ENCODE measurements around the gene NELL2.

The NELL2 gene

DNA sequence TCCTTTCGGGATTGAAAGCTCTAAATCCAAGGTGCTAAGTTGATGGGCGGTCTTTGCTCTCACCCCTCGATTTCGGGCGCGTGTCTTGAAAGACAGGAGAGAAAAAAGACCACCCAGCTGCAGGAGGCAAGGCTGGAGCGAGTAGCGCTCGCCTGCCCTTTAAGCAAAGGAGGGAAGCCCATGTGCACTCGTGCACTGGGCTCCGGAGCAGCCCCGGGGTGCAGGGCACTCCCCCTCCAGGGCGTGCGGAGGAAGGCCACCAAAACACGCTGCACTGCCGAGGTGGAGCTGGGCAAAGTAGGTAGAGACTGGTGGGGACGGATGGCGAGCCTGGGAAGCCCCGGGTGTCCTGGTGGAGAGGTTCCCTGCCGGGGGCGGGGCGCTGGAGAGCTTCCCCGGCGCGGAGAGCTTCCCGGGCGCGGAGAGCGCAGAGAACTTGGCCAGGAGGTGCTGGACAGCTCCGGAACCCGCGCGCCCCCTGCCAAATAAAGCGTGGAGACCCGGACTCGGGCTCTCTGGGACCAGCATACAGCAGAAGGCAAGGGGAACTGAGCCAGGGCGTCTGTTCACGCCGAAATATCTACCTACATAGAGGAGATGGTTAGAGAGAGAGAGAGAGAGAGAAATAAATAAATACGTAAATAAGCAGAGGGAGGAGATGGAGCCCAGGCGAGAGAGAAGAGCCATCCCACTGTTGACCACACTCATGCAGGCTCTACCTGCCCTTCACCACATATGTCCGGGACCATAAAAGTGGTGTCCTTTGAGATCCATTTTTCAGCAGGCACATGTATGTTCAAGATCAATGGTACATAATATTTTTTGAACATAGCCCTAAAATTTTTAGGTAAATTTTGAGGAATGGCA, 662 bp upstream of the NELL2 start:
- H3K27ac ChIP-seq (ENCODE audit: low read depth, low read length): no peak overlapping the region
- peak overlapping the region; percentile 67 to 88 (median 78) for H3K4me3 ChIP-seq (ENCODE audit: low read depth in 1 of 5, low read length in 5 of 5)
- no peaks in the 10 kb centered on the region for H3K36me3 ChIP-seq (ENCODE audit: control insufficient read depth in 5 of 5, insufficient read depth in 5 of 5, low read length in 5 of 5)
- H3K9me3 ChIP-seq (ENCODE audit: control insufficient read depth in 5 of 5, low read length in 5 of 5): peaks cover 0 to 5% (median 0%) of the 10 kb centered on the region in 5 donors
- peaks cover 3 to 29% (median 19%) of the 10 kb centered on the region in 5 donors for H3K27me3 ChIP-seq (ENCODE audit: control insufficient read depth in 5 of 5, insufficient read depth in 4 of 5, low read length in 5 of 5)
- peak overlapping the region in 1 of 5 donors; percentile 15 for H3K9ac ChIP-seq (ENCODE audit: low read length in 5 of 5)
- peaks cover 6 to 23% (median 22%) of the 10 kb centered on the region in 5 donors for H3K4me1 ChIP-seq (ENCODE audit: control insufficient read depth in 5 of 5, insufficient read depth in 5 of 5, low read length in 5 of 5)

- Histone ChIP-seq H3K27ac (ENCODE audit: low read depth, low read length) (no peak overlapping the region), H3K4me1 (ENCODE audit: control insufficient read depth in 5 of 5, insufficient read depth in 5 of 5, low read length in 5 of 5) (peaks cover 6 to 23% (median 22%) of the 10 kb centered on the region in 5 donors), H3K36me3 (ENCODE audit: control insufficient read depth in 5 of 5, insufficient read depth in 5 of 5, low read length in 5 of 5) (no peaks in the 10 kb centered on the region), H3K4me3 (ENCODE audit: low read depth in 1 of 5, low read length in 5 of 5) (peak overlapping the region; percentile 52 to 88 (median 73)), H3K27me3 (ENCODE audit: control insufficient read depth in 5 of 5, insufficient read depth in 4 of 5, low read length in 5 of 5) (peaks cover 3 to 34% (median 20%) of the 10 kb centered on the region in 5 donors), H3K9me3 (ENCODE audit: control insufficient read depth in 5 of 5, low read length in 5 of 5) (no peaks in the 10 kb centered on the region), H3K9ac (ENCODE audit: low read length in 5 of 5) (peak overlapping the region in 3 of 5 donors; percentile 22 to 47 (median 40))
Observed at GRCh38 chr12:44875417-44875953, 630 bp downstream of the NELL2 start.

GRCh38 chr12:44874981-44875416, 1.1 kb downstream of the NELL2 start:
- Histone ChIP-seq H3K4me1 (ENCODE audit: control insufficient read depth in 5 of 5, insufficient read depth in 5 of 5, low read length in 5 of 5) (peaks cover 6 to 23% (median 22%) of the 10 kb centered on the region in 5 donors), H3K27ac (ENCODE audit: low read depth, low read length) (no peak overlapping the region), H3K9ac (ENCODE audit: low read length in 5 of 5) (no peak overlapping the region), H3K27me3 (ENCODE audit: control insufficient read depth in 5 of 5, insufficient read depth in 4 of 5, low read length in 5 of 5) (peaks cover 3 to 34% (median 20%) of the 10 kb centered on the region in 5 donors), H3K36me3 (ENCODE audit: control insufficient read depth in 5 of 5, insufficient read depth in 5 of 5, low read length in 5 of 5) (no peaks in the 10 kb centered on the region), H3K9me3 (ENCODE audit: control insufficient read depth in 5 of 5, low read length in 5 of 5) (no peaks in the 10 kb centered on the region), H3K4me3 (ENCODE audit: low read depth in 1 of 5, low read length in 5 of 5) (peak overlapping the region; percentile 52 to 88 (median 73))

- Histone ChIP-seq H3K4me3 (ENCODE audit: low read depth in 1 of 5, low read length in 5 of 5) (no peak overlapping the region), H3K27ac (ENCODE audit: low read depth, low read length) (no peak overlapping the region), H3K27me3 (ENCODE audit: control insufficient read depth in 5 of 5, insufficient read depth in 4 of 5, low read length in 5 of 5) (peaks cover 3 to 34% (median 20%) of the 10 kb centered on the region in 5 donors), H3K9me3 (ENCODE audit: control insufficient read depth in 5 of 5, low read length in 5 of 5) (no peaks in the 10 kb centered on the region), H3K36me3 (ENCODE audit: control insufficient read depth in 5 of 5, insufficient read depth in 5 of 5, low read length in 5 of 5) (no peaks in the 10 kb centered on the region), H3K4me1 (ENCODE audit: control insufficient read depth in 5 of 5, insufficient read depth in 5 of 5, low read length in 5 of 5) (peaks cover 6 to 23% (median 22%) of the 10 kb centered on the region in 5 donors), H3K9ac (ENCODE audit: low read length in 5 of 5) (no peak overlapping the region)
Observed at GRCh38 chr12:44873898-44874297, 2.2 kb downstream of the NELL2 start.

- Histone ChIP-seq H3K27me3 (ENCODE audit: control insufficient read depth in 5 of 5, insufficient read depth in 4 of 5, low read length in 5 of 5) (peaks cover 0 to 17% (median 9%) of the 10 kb centered on the region in 5 donors), H3K9ac (ENCODE audit: low read length in 5 of 5) (no peak overlapping the region), H3K9me3 (ENCODE audit: control insufficient read depth in 5 of 5, low read length in 5 of 5) (peaks cover 0 to 5% (median 2%) of the 10 kb centered on the region in 5 donors), H3K4me3 (ENCODE audit: low read depth in 1 of 5, low read length in 5 of 5) (no peak overlapping the region), H3K36me3 (ENCODE audit: control insufficient read depth in 5 of 5, insufficient read depth in 5 of 5, low read length in 5 of 5) (no peaks in the 10 kb centered on the region), H3K4me1 (ENCODE audit: control insufficient read depth in 5 of 5, insufficient read depth in 5 of 5, low read length in 5 of 5) (no peaks in the 10 kb centered on the region), H3K27ac (ENCODE audit: low read depth, low read length) (no peak overlapping the region)
Observed at GRCh38 chr12:44869503-44869902, 6.6 kb downstream of the NELL2 start.

- no peak overlapping the region for H3K9ac ChIP-seq (ENCODE audit: low read length in 5 of 5)
- no peaks in the 10 kb centered on the region for H3K36me3 ChIP-seq (ENCODE audit: control insufficient read depth in 5 of 5, insufficient read depth in 5 of 5, low read length in 5 of 5)
- H3K9me3 ChIP-seq (ENCODE audit: control insufficient read depth in 5 of 5, low read length in 5 of 5): peaks cover 0 to 15% (median 9%) of the 10 kb centered on the region in 5 donors
- H3K27ac ChIP-seq (ENCODE audit: low read depth, low read length): no peak overlapping the region
- no peaks in the 10 kb centered on the region for H3K4me1 ChIP-seq (ENCODE audit: control insufficient read depth in 5 of 5, insufficient read depth in 5 of 5, low read length in 5 of 5)
- no peaks in the 10 kb centered on the region for H3K27me3 ChIP-seq (ENCODE audit: control insufficient read depth in 5 of 5, insufficient read depth in 4 of 5, low read length in 5 of 5)
- no peak overlapping the region for H3K4me3 ChIP-seq (ENCODE audit: low read depth in 1 of 5, low read length in 5 of 5)
Observed at GRCh38 chr12:44863867-44864266, 12.2 kb downstream of the NELL2 start.

GRCh38 chr12:44859998-44860689, 16.0 kb downstream of the NELL2 start:
- Histone ChIP-seq H3K27ac (ENCODE audit: low read depth, low read length) (no peak overlapping the region), H3K27me3 (ENCODE audit: control insufficient read depth in 5 of 5, insufficient read depth in 4 of 5, low read length in 5 of 5) (no peaks in the 10 kb centered on the region), H3K9me3 (ENCODE audit: control insufficient read depth in 5 of 5, low read length in 5 of 5) (peaks cover 0 to 11% (median 6%) of the 10 kb centered on the region in 5 donors), H3K9ac (ENCODE audit: low read length in 5 of 5) (no peak overlapping the region), H3K4me3 (ENCODE audit: low read depth in 1 of 5, low read length in 5 of 5) (no peak overlapping the region), H3K4me1 (ENCODE audit: control insufficient read depth in 5 of 5, insufficient read depth in 5 of 5, low read length in 5 of 5) (no peaks in the 10 kb centered on the region), H3K36me3 (ENCODE audit: control insufficient read depth in 5 of 5, insufficient read depth in 5 of 5, low read length in 5 of 5) (no peaks in the 10 kb centered on the region)

DNA sequence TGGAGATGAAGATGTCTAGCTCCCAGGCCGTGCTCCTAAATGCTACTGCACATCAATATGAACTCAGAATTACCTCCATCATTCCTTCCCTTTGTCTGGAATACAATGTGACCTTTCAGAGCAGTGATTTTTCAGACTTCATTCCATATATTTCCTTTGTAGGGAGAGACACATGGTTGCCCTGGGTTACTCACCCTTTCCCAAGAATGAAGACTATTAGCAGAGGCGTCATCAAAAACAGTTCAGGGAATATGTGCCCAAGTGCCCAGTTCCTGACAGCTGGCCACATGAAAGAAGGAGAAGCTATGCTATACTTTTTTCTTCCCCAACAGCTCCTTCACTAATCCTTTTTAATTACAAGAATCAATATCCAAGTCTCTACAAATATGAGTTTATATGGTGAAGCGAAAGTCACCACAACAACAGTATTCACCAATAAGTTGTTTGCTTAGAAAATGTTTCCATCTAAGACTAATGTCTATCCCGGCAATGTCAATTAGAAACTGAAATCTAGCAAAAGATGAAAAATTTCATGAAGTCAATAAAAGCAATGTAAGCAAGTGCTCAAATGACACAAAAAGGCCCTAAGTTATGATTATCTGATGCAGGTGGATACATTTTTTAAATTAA, 17.8 kb downstream of the NELL2 start:
- peaks cover 0 to 9% (median 6%) of the 10 kb centered on the region in 5 donors for H3K9me3 ChIP-seq (ENCODE audit: control insufficient read depth in 5 of 5, low read length in 5 of 5)
- no peaks in the 10 kb centered on the region for H3K27me3 ChIP-seq (ENCODE audit: control insufficient read depth in 5 of 5, insufficient read depth in 4 of 5, low read length in 5 of 5)
- no peak overlapping the region for H3K9ac ChIP-seq (ENCODE audit: low read length in 5 of 5)
- no peak overlapping the region for H3K4me3 ChIP-seq (ENCODE audit: low read depth in 1 of 5, low read length in 5 of 5)
- H3K36me3 ChIP-seq (ENCODE audit: control insufficient read depth in 5 of 5, insufficient read depth in 5 of 5, low read length in 5 of 5): no peaks in the 10 kb centered on the region
- H3K4me1 ChIP-seq (ENCODE audit: control insufficient read depth in 5 of 5, insufficient read depth in 5 of 5, low read length in 5 of 5): no peaks in the 10 kb centered on the region
- no peak overlapping the region for H3K27ac ChIP-seq (ENCODE audit: low read depth, low read length)

- Histone ChIP-seq H3K9me3 (ENCODE audit: control insufficient read depth in 5 of 5, low read length in 5 of 5) (no peaks in the 10 kb centered on the region), H3K9ac (ENCODE audit: low read length in 5 of 5) (no peak overlapping the region), H3K27me3 (ENCODE audit: control insufficient read depth in 5 of 5, insufficient read depth in 4 of 5, low read length in 5 of 5) (no peaks in the 10 kb centered on the region), H3K36me3 (ENCODE audit: control insufficient read depth in 5 of 5, insufficient read depth in 5 of 5, low read length in 5 of 5) (no peaks in the 10 kb centered on the region), H3K4me3 (ENCODE audit: low read depth in 1 of 5, low read length in 5 of 5) (no peak overlapping the region), H3K27ac (ENCODE audit: low read depth, low read length) (no peak overlapping the region), H3K4me1 (ENCODE audit: control insufficient read depth in 5 of 5, insufficient read depth in 5 of 5, low read length in 5 of 5) (no peaks in the 10 kb centered on the region)
Observed at GRCh38 chr12:44852483-44852882, 23.6 kb downstream of the NELL2 start.
